Thyroid gland (tissue), 4 donors: ENCODE results near the gene STPG1. TPM values are rescaled to one million over a fixed set of nuclear protein-coding genes. Genes with fewer than 3 reads are reported as not detected.

ENCODE experiments used
- DNase-seq, 2 donors: peaks; one replicate each; pipeline ENCODE4 v3.0.0-alpha.2; 2019
- H3K27ac ChIP-seq, 3 donors: fragments of 200-600 bp; sonication (generic); 1 replicate in 2 of 3; 2 replicates in 1 of 3; pipeline ENCODE4 v1.5.1; 2016 to 2019; ENCODE audit warnings: mild to moderate bottlenecking in 1 of 3, moderate library complexity in 1 of 3
- H3K27me3 ChIP-seq: fragments of 200-600 bp; sonication (generic); one replicate; pipeline ENCODE4 v1.5.1; 2019
- H3K36me3 ChIP-seq, 2 donors: fragments of 200-600 bp; sonication (generic); one replicate each; pipeline ENCODE4 v1.5.1; 2016 to 2019
- H3K4me1 ChIP-seq, 2 donors: fragments of 200-600 bp; sonication (generic); one replicate each; pipeline ENCODE4 v1.5.1; 2017 to 2019
- H3K4me3 ChIP-seq, 3 donors: fragments of 200-600 bp; sonication (generic); replicated peaks in 1 of 3; 1 replicate in 2 of 3; 2 replicates in 1 of 3; pipeline ENCODE4 v1.5.1; 2016; ENCODE audit warnings: mild to moderate bottlenecking in 1 of 3
- H3K9me3 ChIP-seq: fragments of 200-600 bp; sonication (generic); one replicate; pipeline ENCODE4 v1.5.1; 2017
- POLR2A ChIP-seq, 2 donors: fragments of 450-650 bp; IDR thresholded peaks; one replicate each; pipeline ENCODE4 v1.6.1; 2017; ENCODE audit warnings: antibody characterized with exemption in 2 of 2, mild to moderate bottlenecking in 2 of 2, moderate library complexity in 1 of 2
- WGBS, 2 donors: methylation state at CpG; one replicate each; pipeline ENCODE4 v1.1.5; 2017; 5-methylcytosine and 5-hydroxymethylcytosine counted together
- intact Hi-C: fragments of 100-400 bp; cut with DNase I; formaldehyde crosslinking; loops from one replicate; pipeline ENCODE4 v1.15.1; 2023
- total RNA-seq, 4 donors: library from RNA; depleted of rRNA; stranded (reverse); fragments of >200 nt; gene quantifications; one replicate each; pipeline ENCODE4 v1.2.3, GENCODE V29; 2016
- TF ChIP-seq, protein P1 (sequence below), 6 experiments: fragments of 200-600 bp in 3 of 6; fragments of 450-650 bp in 3 of 6; sonication (generic) in 3 of 6; IDR thresholded peaks; one replicate each; pipeline ENCODE4 v1.5.1; 2016 to 2019; ENCODE audit warnings: antibody characterized with exemption in 6 of 6, mild to moderate bottlenecking in 2 of 6, inconsistent platforms in 1 of 6, moderate library complexity in 1 of 6

STPG1 gene
- total RNA-seq, 4 donors from 2014 or later: 5.2 to 8.9 (median 7.0) TPM

DNA sequence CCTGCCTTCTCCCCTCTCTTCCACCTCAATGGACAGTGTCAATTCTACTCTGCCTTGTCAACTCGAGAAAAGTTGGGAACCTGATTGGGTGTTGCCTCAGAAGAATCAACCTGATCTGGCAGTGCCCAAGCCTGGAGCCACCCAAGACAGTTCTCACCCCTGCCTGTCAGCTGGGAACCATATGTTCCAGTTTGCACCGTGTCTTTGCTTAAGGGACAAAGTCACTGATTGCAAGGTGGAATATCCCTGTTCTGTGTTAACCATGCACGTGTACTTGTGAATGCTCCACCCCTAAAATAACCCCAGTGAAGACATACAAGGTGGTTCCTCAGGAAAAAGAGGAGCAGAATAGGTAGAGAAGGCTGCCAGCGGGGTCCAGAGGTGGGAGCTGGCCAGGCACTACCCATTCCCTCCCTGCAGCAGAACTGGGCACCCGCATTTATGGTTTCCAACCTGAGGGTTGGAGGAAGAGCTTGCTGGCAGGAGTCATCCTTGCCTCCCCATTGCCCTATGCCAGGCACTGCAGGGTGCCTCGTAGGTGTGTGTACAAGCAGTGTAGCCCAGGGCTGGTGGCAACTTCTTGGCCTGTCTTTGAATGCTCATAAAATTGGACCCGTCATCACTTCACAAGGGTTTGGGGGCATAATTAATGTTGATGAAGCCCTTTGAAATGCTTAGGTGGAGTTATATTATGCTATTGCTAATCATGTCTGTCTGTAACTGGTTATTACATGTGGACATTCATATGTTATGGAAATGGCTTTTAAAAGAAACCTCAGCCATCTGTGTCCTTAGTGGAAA is 13.4 kb upstream of the STPG1 start:
- no peaks in the 10 kb centered on the region for H3K4me1 ChIP-seq
- WGBS, 2 donors: 94 to 99% methylated on average over 6 to 7 of the region's 7 CpGs
- H3K27me3 ChIP-seq: no peaks in the 10 kb centered on the region
- intact Hi-C loops: no loop called here
- H3K9me3 ChIP-seq: no peaks in the 10 kb centered on the region
- H3K27ac ChIP-seq: no peak overlapping the region
- TF ChIP-seq, protein P1, sequence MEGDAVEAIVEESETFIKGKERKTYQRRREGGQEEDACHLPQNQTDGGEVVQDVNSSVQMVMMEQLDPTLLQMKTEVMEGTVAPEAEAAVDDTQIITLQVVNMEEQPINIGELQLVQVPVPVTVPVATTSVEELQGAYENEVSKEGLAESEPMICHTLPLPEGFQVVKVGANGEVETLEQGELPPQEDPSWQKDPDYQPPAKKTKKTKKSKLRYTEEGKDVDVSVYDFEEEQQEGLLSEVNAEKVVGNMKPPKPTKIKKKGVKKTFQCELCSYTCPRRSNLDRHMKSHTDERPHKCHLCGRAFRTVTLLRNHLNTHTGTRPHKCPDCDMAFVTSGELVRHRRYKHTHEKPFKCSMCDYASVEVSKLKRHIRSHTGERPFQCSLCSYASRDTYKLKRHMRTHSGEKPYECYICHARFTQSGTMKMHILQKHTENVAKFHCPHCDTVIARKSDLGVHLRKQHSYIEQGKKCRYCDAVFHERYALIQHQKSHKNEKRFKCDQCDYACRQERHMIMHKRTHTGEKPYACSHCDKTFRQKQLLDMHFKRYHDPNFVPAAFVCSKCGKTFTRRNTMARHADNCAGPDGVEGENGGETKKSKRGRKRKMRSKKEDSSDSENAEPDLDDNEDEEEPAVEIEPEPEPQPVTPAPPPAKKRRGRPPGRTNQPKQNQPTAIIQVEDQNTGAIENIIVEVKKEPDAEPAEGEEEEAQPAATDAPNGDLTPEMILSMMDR (IDR thresholded peaks at IDR 0.05): no peak
- TF ChIP-seq POLR2A (IDR thresholded peaks at IDR 0.05): no peak
- no peaks in the 10 kb centered on the region for H3K36me3 ChIP-seq
- no peak overlapping the region for H3K4me3 ChIP-seq
- DNase-seq: no peak

DNA sequence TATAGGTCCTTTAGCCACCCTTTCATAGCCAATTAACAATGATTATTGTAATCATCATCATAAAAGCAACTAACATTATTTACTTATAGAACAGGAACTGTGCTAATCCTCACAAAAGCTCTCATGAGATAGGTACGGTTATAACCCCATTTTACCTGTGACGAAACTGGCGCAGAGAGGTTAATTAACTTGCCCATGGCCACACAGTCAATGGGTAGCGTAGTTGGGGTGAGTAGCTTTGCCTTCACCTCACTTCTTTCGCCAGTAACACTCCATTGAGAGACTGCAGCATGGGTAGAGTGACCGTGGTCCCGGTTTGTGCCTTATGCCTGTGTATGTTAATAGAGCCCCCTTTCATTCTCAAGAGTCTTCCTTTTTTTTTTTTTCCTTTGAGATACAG is 12.3 kb upstream of the STPG1 start:
- WGBS, 2 donors: 87 to 91% methylated on average over 7 of the region's 7 CpGs
- Histone ChIP-seq H3K9me3 (no peaks in the 10 kb centered on the region), H3K4me3 (no peak overlapping the region), H3K27me3 (no peaks in the 10 kb centered on the region), H3K4me1 (no peaks in the 10 kb centered on the region), H3K36me3 (no peaks in the 10 kb centered on the region), H3K27ac (no peak overlapping the region)
- no peak for TF ChIP-seq POLR2A (IDR thresholded peaks at IDR 0.05)
- TF ChIP-seq, protein P1 (IDR thresholded peaks at IDR 0.05): no peak
- no peak for DNase-seq
- intact Hi-C loops: no loop called here

DNA sequence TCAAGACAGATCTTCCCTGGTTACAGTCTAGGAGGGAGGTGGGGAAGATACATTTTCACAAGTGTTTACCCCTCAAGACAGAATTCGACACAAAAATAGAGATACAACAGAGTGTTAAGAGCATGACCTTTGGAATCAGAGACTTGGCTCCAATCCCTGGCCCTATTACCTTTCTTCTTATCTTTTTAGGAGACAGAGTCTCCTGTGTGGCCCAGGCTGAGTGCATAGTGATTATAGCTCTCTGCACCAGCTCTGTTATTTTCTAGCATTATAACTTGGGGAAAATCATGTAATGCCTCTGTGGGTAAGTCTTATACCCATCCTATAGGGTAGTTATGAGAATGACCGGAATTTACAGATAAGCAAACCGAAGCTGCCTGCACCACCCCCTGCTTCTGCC is 11.9 kb upstream of the STPG1 start:
- 86 to 91% methylated on average over 3 of the region's 3 CpGs for WGBS, 2 donors
- Histone ChIP-seq H3K27ac (no peak overlapping the region), H3K9me3 (no peaks in the 10 kb centered on the region), H3K36me3 (peaks cover 0 to under 1% of the 10 kb centered on the region in 2 donors), H3K4me1 (no peaks in the 10 kb centered on the region), H3K4me3 (no peak overlapping the region), H3K27me3 (no peaks in the 10 kb centered on the region)
- TF ChIP-seq POLR2A (IDR thresholded peaks at IDR 0.05): no peak
- TF ChIP-seq, protein P1 (IDR thresholded peaks at IDR 0.05): no peak
- intact Hi-C loops: no loop called here
- no peak for DNase-seq

DNA sequence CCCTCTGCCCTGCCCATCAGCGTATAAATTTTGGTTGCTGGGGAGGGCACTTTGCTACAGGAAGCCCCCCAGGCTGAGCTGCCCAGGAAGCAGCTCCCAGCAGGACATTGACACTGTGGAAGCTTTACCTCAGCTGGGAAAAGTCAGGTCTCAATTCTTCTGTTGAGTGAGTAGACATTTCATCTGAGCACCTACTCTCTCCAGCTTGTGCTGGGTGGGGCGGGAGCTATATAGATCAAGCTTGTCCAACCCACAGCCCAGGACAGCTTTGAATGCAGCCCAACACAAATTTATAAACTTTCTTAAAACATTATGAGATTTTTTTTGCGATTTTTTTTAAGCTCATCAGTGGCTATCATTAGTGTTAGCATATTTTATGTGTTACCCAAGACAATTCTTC is 11.4 kb upstream of the STPG1 start:
- intact Hi-C loops: no loop called here
- peaks cover 3 to 5% of the 10 kb centered on the region in 2 donors for H3K36me3 ChIP-seq
- WGBS, 2 donors: 91 to 93% methylated on average over 2 to 3 of the region's 3 CpGs
- TF ChIP-seq, protein P1 (IDR thresholded peaks at IDR 0.05): no peak
- H3K4me3 ChIP-seq: no peak overlapping the region
- no peak overlapping the region for H3K27ac ChIP-seq
- no peak for DNase-seq
- H3K4me1 ChIP-seq: no peaks in the 10 kb centered on the region
- no peaks in the 10 kb centered on the region for H3K27me3 ChIP-seq
- H3K9me3 ChIP-seq: no peaks in the 10 kb centered on the region

DNA sequence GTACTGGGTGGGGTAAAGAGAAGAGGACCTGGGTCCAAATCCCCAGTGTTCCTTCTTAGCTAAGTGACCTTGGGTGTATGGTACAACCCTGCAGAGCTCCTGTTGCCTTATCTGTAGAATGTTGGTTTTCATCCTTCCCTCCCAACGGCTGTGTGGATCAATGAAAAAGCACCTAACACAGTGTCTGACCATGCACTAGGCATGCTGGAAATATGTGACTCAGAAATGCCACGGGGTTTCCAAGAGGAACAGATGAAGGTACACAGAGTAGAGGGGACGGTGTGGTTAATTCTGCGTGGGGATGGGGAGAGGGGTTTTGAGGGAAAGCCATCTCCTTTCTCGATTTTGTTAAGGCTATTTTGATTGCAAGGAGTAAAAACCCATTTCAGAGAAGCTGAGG is 10.6 kb upstream of the STPG1 start:
- intact Hi-C loops: no loop called here
- WGBS, 2 donors: 94 to 95% methylated on average over 5 of the region's 5 CpGs
- TF ChIP-seq, protein P1 (IDR thresholded peaks at IDR 0.05): no peak
- TF ChIP-seq POLR2A (IDR thresholded peaks at IDR 0.05): no peak
- Histone ChIP-seq H3K4me3 (no peak overlapping the region), H3K9me3 (no peaks in the 10 kb centered on the region), H3K27ac (no peak overlapping the region), H3K36me3 (peaks cover 3 to 6% of the 10 kb centered on the region in 2 donors), H3K4me1 (peaks cover 0 to 4% of the 10 kb centered on the region in 2 donors), H3K27me3 (no peaks in the 10 kb centered on the region)
- no peak for DNase-seq
